Testis (tissue), 2 donors: ENCODE data around the gene ZC3HAV1.

Experiments used
- CTCF ChIP-seq, 3 experiments: fragments of 450-650 bp in 2 of 3; fragments of 200-600 bp in 1 of 3; sonication (generic) in 1 of 3; IDR thresholded peaks; one replicate each; pipeline ENCODE4 v1.5.1; 2016 to 2019; ENCODE audit warnings: antibody characterized with exemption in 3 of 3, mild to moderate bottlenecking in 2 of 3, moderate library complexity in 1 of 3
- POLR2A ChIP-seq: fragments of 450-650 bp; IDR thresholded peaks from one replicate; pipeline ENCODE4 v1.6.1; 2017; ENCODE audit warnings: antibody characterized with exemption, mild to moderate bottlenecking, moderate library complexity

DNA sequence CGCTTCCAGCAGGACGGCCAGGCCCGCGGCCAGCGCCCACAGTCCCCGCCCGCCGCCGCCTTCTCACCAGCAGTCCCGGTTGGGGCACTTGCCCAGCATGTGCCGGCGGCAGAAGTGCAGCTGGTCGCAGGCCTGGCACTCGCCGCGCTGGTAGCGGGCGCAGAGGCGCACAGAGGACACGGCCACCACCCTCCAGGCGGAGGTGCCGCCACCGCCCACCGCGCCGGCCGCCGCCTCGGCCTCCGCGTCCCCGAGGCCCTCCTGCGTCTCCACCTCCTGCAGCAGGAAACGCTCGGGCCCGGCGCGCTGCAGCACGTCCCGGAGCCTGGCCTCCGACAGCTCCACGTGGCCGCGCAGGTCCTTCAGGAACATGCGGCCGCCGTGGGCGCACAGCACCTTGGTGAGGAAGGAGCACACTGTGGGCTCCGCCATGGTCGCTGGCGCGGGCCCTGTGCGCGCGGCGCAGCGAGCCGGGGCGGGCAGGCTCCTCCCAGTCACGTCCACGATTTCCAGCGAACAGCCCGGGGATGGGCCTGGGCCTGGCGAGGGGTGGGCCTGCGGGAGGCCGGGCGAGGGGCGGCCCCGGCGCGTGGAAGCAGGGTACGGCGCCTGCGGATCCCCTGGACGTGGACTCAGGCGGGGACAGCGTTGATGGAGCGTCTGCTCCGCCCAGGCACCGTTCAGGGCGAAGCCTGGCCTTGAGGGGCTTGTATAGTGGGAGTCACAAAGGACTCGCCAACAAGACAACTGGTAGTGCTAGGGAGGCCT, 73.8 kb downstream of the ZC3HAV1 start, which contains the start of gene ZC3HAV1L:
- TF ChIP-seq CTCF (IDR thresholded peaks at IDR 0.05) (no peak), POLR2A (no peak)
